Activated CD4-positive, CD25-positive, alpha-beta regulatory T cell treated with anti-CD3 and anti-CD28 coated beads, Interleukin-2, amount 50 U/mL, for 24 hours (primary cell): ENCODE results near the gene MRRF.

ENCODE experiments used
- ATAC-seq, 2 donors: fragments of 150-1000 bp; cut with Tn5 transposase; one replicate each; pipeline ENCODE4 v1.10.0; 2021; ENCODE audit warnings: mild to moderate bottlenecking in 1 of 2, moderate library complexity in 1 of 2

The MRRF gene

GRCh38 chr9:122228568-122229484 is 35.9 kb upstream of the MRRF start, which contains the start of gene LHX6:
Gene LHX6, minus strand, starts transcription at chr9:122228957. Its CDS starts 217 bp downstream, at chr9:122228740.
- peak in 1 of 2 donors; percentile 48 for ATAC-seq

GRCh38 chr9:122229485-122229837 is 35.2 kb upstream of the MRRF start:
- no peak for ATAC-seq

- no peak for ATAC-seq
These were observed 31.8 kb upstream of the MRRF start for GRCh38 chr9:122232796-122233306.

- no peak for ATAC-seq
These were observed 30.5 kb upstream of the MRRF start for GRCh38 chr9:122234022-122234748.

DNA sequence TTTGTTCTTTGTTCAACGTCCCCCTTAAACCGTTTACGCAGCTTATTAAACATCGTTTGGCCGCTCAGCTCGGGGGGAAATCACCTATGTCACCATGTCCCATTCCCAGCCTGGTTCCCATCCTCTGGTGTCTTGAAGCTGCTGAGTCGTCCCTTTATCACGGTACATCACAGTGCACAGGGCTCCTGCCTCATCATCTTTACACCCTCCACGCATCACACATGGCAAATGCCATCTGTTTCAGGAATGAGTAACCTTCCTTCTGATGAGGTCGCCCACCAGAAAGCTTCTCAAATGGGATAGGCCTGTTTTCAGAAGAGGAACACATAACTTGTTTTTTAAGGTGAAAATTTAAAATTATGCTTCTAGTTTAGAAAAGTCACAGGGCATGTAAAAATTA is 28.0 kb upstream of the MRRF start:
- no peak for ATAC-seq

- ATAC-seq, result no peak
These were observed 25.0 kb upstream of the MRRF start for GRCh38 chr9:122239722-122240121.

- ATAC-seq, result no peak
These were observed 20.3 kb upstream of the MRRF start for GRCh38 chr9:122244349-122244748.

DNA sequence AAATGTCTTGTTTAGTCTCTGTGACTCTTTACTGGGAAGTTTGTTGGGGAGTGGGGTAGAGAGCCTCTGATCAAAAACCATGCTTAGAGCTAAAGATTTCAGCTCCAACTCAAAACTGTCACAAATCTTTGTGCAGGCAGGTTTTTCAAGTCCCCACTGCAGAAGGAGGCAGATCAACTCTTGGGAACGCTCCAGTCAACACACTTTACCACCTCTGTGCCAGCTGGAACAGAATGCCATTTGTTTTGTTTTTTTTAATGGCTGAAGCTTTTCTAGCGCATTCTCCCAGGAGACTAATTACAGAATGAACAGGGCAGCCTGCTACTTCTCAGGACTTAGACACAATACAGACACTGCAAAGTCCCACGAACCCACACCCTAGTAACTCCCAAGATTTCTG is 18.0 kb upstream of the MRRF start:
- ATAC-seq, result no peak

GRCh38 chr9:122248448-122248865 is 16.2 kb upstream of the MRRF start:
- no peak for ATAC-seq

DNA sequence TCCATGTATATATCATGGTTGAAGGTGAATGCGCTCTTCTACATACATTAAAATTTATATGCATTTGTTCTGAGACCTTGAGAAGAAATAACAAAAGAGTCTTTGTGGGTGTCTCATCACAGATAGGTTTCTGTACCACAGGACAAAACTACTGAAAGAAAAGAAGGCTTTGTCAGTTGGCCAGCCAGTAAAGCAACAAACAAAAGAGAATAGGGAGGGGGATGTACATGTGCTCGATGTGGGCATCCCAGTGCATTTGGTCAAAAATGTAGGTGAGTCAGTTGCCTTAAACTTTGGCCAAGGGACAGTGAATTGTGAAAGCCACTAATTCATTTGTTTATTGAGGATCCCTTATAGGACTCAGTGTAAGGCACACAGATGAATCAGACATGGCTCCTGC is 13.3 kb upstream of the MRRF start:
- no peak for ATAC-seq

DNA sequence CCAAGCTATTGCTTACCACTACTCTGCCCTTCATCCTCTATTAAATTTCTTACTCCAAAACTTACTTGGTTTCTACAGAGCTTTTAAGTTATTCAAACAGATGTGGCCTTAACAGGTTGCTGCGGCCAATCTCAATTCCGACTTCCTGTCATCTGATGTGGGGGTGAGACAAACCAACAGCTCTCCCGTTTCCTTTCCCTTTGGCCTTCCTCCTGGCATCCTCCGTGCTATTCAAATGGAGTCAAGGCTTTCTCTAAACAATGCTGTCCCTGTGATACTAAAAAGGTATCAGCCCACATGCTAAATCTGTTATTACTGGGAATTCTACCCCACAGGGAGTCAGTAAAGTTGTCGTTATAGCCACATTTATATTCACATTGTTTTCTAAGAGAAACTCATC is 11.9 kb upstream of the MRRF start:
- ATAC-seq, result no peak

DNA sequence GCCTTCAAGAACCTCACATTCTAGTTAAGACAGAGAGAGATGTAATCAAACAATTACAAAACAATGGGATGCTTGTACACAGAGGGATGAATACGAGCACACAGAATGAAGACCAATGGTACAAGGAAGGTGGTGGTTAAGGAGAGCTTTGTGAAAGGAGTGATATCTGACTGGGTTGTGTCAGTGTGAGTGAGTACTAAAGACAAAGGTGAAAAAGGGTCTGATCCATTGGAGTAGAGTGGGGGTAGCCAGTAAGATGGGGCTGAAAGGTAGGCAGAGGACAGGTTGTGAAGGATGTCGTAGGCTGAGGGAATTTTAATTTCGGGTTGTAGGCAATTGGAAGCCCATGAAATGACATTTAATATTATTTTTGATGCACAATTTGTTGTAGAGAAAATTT is 9.9 kb upstream of the MRRF start:
- ATAC-seq, result no peak

DNA sequence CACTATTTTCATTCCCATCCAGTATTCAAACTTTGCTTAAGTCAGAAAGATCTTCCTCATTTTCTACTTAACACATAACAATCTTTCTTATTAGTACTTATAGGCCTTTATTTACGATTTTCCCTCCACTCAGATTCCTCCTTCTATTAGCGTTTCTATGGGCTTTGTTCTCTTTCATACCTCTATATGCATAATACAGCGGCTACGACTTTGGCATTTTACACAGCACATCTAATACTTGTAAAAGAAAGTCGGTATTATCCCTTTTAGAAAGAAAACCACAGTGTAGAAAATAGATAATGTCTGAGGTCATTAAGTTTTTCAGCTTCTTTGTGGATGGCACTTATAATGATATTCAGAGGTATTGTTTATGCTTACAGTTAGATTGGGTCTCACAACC is 8.5 kb upstream of the MRRF start:
- ATAC-seq, result no peak

- no peak for ATAC-seq
These were observed 5.7 kb upstream of the MRRF start for GRCh38 chr9:122258886-122259415.

DNA sequence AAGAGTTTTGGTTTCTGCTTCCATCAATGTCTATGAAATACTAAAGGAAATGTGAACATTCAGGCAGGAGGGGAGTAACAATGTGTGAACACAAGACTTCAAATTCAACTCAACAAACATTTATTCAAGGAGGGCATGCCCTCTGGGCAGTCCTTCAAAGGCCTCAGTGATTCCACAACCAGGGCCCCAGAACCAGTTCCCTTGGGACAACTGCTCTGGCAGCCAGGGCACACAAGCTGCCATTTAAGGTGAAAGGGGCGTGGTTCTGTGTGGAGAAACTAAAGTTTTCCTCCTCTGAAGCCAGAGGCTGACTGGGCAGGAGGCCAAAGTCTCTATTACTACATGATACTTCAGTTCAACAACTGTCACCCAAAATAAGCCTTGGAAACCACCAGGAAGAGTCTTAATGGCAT is 3.2 kb upstream of the MRRF start:
- ATAC-seq, result no peak

GRCh38 chr9:122262073-122262472 is 2.6 kb upstream of the MRRF start:
- no peak for ATAC-seq

- ATAC-seq, result no peak
These were observed 858 bp upstream of the MRRF start for GRCh38 chr9:122263699-122264349.

DNA sequence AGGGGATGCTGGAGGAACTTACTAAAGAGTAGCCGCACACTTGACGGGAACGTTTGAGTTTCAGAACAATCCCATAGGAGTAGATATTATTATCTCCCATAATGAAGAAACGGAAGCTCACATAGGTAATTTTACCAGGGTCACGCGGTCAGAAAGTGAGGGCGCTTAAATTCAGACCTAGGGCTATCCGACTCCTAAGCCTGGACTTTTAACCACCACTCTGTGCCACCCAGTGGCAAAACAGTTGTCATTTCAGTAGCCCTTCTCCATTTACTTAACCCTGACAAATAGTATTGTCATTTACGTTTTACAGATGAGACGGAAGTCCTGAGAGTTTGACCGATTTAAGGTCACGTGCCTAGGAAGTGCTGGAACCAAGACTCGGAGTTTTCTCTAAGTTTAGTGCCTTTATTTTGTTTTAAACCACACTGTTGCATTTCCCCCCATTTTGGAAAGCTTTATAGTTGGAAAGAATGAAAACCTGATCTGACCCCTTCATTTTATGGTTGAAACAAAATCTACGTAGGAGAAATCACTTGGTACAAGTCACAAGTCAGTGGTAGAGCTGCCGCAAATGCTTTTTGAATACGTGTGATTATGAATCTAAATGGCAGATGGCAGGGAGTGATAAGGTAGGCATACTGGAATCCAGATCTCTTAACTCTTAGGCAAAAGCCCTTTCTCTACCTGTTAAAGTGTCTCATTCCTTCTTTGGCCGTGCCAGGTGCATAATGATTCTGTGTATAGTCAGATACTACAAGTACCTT is 650 bp downstream of the MRRF start:
- peak; percentile 48 to 49 for ATAC-seq

- ATAC-seq, result no peak
These were observed 3.5 kb downstream of the MRRF start for GRCh38 chr9:122268041-122268814.

DNA sequence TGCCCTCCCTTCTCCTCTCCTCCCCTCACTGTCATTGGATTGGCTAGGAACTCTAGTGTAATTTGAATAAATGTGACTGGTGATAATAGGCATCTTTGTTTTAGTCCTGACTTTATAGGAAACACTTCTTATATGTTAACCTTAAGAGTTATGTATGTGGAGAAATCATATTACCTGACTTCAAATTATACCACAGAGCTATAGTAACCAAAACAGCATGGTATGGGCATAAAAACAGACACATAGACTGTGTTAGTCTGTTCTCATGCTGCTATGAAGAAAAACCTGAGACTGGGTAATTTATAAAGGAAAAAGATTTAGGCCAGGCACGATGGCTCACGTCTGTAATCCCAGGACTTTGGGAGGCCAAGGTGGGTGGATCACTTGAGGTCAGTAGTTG is 9.4 kb downstream of the MRRF start:
- ATAC-seq, result no peak

DNA sequence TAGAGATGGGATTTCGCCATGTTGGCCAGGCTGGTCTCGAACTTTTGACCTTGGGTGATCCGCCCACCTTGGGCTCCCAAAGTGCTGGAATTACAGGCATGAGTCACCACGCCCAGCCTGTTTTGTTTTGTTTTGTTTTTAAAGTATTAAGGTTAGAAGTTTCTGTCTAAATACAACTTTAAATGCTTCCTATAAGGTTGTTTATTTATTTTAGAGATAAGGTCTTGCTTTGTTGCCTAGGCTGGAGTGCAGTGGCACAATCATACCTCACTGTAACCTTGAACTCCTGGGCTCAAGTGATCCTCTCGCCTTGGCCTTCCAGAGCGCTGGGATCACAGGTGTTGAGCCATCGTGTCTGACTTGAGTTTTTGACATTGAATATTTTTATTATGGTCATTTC is 11.4 kb downstream of the MRRF start:
- ATAC-seq, result no peak
